ENCODE measurements around the gene RAB1A.
"Not testable (repeated sequence)": the region's sequence is repeated elsewhere in the genome, so short reads cannot be mapped to it uniquely, and the experiment has no call there.

RAB1A gene

GRCh38 chr2:65129826-65130663, at the start of gene RAB1A:
TSS of gene RAB1A (minus strand) at chr2:65130106. CDS start at chr2:65129915, 191 bp downstream.
- Mint-ChIP-seq H3K27me3 (ENCODE audit: low read depth) (peaks cover 4% of the 10 kb centered on the region), H3K4me1 (ENCODE audit: low read depth) (peaks cover 23% of the 10 kb centered on the region), H3K36me3 (ENCODE audit: low read depth) (peaks cover 19% of the 10 kb centered on the region), H3K27ac (peak within 1 kb of the TSS; percentile 99), H3K9me3 (no peaks in the 10 kb centered on the region), H3K4me3 (peak within 1 kb of the TSS; percentile 97)
- DNase-seq (ENCODE audit: low spot score): peak; percentile 99

GRCh38 chr2:65177751-65178442, 48.0 kb upstream of the RAB1A start:
- Mint-ChIP-seq H3K4me3 (no peak overlapping the region), H3K4me1 (ENCODE audit: low read depth) (no peaks in the 10 kb centered on the region), H3K9me3 (no peaks in the 10 kb centered on the region), H3K27ac (no peak overlapping the region), H3K36me3 (ENCODE audit: low read depth) (no peaks in the 10 kb centered on the region), H3K27me3 (ENCODE audit: low read depth) (peaks cover 8% of the 10 kb centered on the region)
- no peak for DNase-seq (ENCODE audit: low spot score)

GRCh38 chr2:65175894-65176530, 46.1 kb upstream of the RAB1A start:
- no peaks in the 10 kb centered on the region for H3K36me3 Mint-ChIP-seq (ENCODE audit: low read depth)
- no peak overlapping the region for H3K27ac Mint-ChIP-seq
- no peaks in the 10 kb centered on the region for H3K4me1 Mint-ChIP-seq (ENCODE audit: low read depth)
- H3K27me3 Mint-ChIP-seq (ENCODE audit: low read depth): peaks cover 7% of the 10 kb centered on the region
- no peaks in the 10 kb centered on the region for H3K9me3 Mint-ChIP-seq
- no peak for DNase-seq (ENCODE audit: low spot score)
- no peak overlapping the region for H3K4me3 Mint-ChIP-seq

DNA sequence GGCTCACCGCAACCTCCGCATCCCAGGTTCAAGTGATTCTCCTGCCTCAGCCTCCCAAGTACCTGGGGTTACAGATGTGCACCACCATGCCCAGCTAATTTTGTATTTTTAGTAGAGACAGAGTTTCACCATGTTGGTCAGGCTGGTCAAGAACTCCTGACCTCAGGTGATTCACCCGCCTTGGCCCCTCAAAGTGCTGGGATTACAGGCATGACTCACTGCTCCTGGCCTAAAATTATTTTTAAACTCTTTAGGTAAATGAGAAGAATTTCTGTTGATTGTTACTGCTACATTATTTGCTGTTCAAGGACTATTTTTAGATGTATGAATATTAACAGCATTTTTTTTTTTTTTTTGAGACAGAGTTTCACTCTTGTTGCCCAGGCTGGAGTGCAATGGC, 44.1 kb upstream of the RAB1A start:
- not testable (repeated sequence) for H3K27me3 Mint-ChIP-seq (ENCODE audit: low read depth); H3K27ac Mint-ChIP-seq

DNA sequence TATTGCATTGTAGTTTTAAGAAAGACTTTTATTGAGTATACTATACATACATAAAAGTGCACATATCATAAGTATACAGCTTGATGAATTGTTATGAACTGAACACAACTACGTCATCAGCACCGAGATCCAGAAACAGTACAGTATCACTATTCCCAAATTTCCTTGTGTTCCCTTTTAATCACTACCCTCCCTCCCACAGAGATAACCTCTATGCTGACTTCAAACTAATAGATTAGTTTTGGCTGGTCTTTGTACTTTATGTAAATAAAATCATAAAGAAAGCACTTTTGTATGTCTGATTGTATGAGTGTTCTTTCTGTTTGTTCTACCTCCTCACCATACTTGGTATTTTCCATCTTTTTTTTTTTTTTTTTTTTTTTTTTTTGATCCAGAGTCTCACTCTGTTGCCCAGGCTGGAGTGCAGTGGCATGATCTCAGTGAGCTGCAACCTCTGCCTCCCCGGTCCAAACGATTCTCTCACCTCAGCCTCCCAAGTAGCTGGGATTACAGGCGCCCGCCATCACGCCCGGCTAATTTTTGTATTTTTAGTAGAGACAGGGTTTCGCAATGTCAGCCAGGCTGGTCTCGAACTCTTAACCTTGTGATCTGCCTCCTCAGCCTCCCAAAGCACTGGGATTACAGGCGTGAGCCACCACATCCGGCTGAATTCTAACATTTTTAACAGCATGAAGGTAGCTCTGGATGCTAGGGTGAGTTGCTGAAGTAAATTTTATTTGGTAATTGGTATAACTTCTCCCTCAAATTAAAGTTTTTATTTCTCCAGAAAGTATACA, 43.3 kb upstream of the RAB1A start:
- Mint-ChIP-seq H3K27ac (no peak overlapping the region), H3K36me3 (ENCODE audit: low read depth) (no peaks in the 10 kb centered on the region), H3K4me3 (no peak overlapping the region), H3K9me3 (no peaks in the 10 kb centered on the region), H3K4me1 (ENCODE audit: low read depth) (no peaks in the 10 kb centered on the region), H3K27me3 (ENCODE audit: low read depth) (peaks cover 4% of the 10 kb centered on the region)
- no peak for DNase-seq (ENCODE audit: low spot score)

More for the DNA sequence above, 44.1 kb upstream of the RAB1A start:
- H3K4me1 Mint-ChIP-seq (ENCODE audit: low read depth); H3K36me3 Mint-ChIP-seq (ENCODE audit: low read depth); H3K4me3 Mint-ChIP-seq; DNase-seq (ENCODE audit: low spot score); H3K9me3 Mint-ChIP-seq: not testable (repeated sequence)

DNA sequence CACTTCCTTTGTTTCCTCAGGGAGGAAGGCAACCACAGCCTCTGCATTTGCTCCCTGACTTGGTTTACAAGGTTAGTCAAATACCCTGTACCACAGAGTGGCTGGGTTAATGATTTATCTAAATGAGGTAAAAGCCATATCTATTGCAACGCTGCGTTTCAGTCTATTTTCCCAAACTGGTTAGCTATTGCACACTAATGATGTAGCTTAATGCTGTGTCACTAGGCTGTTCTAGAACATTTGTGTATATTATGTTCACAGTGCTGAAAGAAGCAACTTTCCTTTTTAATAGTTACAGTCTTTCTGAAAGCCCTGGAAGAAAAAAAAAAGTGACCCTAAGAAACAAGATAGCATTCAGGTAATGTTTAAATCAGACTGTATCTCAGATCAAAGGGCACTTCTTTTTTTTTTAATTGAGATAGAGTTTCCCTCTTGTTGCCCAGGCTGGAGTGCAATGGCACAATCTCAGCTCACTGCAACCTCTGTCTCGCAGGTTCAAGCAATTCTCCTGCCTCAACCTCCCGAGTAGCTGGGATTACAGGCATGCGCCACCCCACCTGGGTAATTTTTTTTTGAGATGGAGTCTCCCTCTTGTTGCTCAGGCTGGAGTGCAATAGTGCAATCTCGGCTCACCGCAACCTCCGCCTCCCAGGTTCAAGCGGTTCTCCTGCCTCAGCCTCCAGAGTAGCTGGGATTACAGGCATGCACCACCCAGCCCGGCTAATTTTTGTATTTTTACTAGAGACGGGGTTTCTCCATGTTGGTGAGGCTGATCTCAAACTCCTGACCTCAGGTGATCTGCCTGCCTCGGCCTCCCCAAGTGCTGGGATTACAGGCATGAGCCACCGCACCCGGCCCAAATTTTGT, 40.9 kb upstream of the RAB1A start:
- H3K27me3 Mint-ChIP-seq (ENCODE audit: low read depth); H3K27ac Mint-ChIP-seq; H3K36me3 Mint-ChIP-seq (ENCODE audit: low read depth); DNase-seq (ENCODE audit: low spot score); H3K4me1 Mint-ChIP-seq (ENCODE audit: low read depth); H3K9me3 Mint-ChIP-seq; H3K4me3 Mint-ChIP-seq: not testable (repeated sequence)

GRCh38 chr2:65169760-65170136, 39.8 kb upstream of the RAB1A start:
- H3K36me3 Mint-ChIP-seq (ENCODE audit: low read depth): no peaks in the 10 kb centered on the region
- no peak for DNase-seq (ENCODE audit: low spot score)
- peaks cover 2% of the 10 kb centered on the region for H3K27me3 Mint-ChIP-seq (ENCODE audit: low read depth)
- H3K4me3 Mint-ChIP-seq: no peak overlapping the region
- no peaks in the 10 kb centered on the region for H3K4me1 Mint-ChIP-seq (ENCODE audit: low read depth)
- no peak overlapping the region for H3K27ac Mint-ChIP-seq
- H3K9me3 Mint-ChIP-seq: no peaks in the 10 kb centered on the region

- DNase-seq (ENCODE audit: low spot score): no peak
- peaks cover 2% of the 10 kb centered on the region for H3K27me3 Mint-ChIP-seq (ENCODE audit: low read depth)
- no peak overlapping the region for H3K4me3 Mint-ChIP-seq
- peaks cover 5% of the 10 kb centered on the region for H3K4me1 Mint-ChIP-seq (ENCODE audit: low read depth)
- no peaks in the 10 kb centered on the region for H3K36me3 Mint-ChIP-seq (ENCODE audit: low read depth)
- no peaks in the 10 kb centered on the region for H3K9me3 Mint-ChIP-seq
- H3K27ac Mint-ChIP-seq: no peak overlapping the region
Measured at GRCh38 chr2:65165558-65165957, 35.7 kb upstream of the RAB1A start.

GRCh38 chr2:65164426-65164891, 34.6 kb upstream of the RAB1A start:
- Mint-ChIP-seq H3K27ac (no peak overlapping the region), H3K4me1 (ENCODE audit: low read depth) (peaks cover 10% of the 10 kb centered on the region), H3K4me3 (no peak overlapping the region), H3K9me3 (no peaks in the 10 kb centered on the region), H3K27me3 (ENCODE audit: low read depth) (peaks cover 2% of the 10 kb centered on the region), H3K36me3 (ENCODE audit: low read depth) (no peaks in the 10 kb centered on the region)
- no peak for DNase-seq (ENCODE audit: low spot score)

DNA sequence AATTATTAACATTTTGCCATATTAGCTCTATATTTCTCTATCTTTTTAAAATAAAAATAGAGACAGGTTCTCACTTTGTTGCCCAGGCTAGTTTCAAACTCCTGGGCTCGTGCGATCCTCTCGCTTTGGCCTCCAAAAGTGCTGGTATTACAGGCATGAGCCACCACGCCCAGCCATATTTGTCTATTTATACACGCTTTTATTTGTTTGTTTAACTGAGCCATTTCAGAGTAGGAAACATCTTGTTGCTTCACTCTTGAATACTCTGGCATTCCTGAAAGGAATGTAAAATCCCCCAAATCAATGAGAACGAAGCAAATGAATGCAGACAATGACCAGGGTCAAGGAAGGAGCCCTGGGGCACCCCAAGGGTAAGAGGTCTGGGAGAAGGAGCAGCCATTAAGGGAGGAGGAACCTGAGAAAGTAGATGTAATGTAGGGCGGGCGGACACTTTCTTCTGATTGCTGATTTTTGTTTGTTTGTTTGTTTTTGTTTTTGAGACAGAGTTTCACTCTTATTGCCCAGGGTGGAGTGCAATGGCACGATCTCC, 31.7 kb upstream of the RAB1A start:
- H3K9me3 Mint-ChIP-seq: no peaks in the 10 kb centered on the region
- no peaks in the 10 kb centered on the region for H3K36me3 Mint-ChIP-seq (ENCODE audit: low read depth)
- peaks cover 2% of the 10 kb centered on the region for H3K27me3 Mint-ChIP-seq (ENCODE audit: low read depth)
- DNase-seq (ENCODE audit: low spot score): no peak
- no peak overlapping the region for H3K4me3 Mint-ChIP-seq
- no peak overlapping the region for H3K27ac Mint-ChIP-seq
- H3K4me1 Mint-ChIP-seq (ENCODE audit: low read depth): peaks cover 10% of the 10 kb centered on the region

DNA sequence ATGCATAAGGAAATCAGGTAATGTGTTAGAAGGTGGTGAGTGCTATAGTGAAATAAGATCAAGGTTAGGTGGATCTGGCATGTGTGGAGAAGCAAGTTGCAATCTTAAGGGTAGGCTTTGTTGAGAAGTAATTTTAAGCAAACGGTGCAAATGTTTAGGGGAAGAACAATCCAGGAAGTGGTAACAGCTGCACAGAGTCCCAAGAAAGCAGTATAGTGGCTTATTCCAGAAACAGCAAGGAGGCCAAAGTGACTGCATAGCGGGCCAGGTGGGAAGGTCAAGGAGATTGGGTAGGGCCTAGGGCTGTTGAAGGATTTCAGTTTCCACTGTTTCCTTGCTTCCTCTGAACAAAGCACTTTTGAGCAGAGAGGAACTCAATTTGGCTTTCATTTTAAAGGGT, 30.0 kb upstream of the RAB1A start:
- no peak for DNase-seq (ENCODE audit: low spot score)
- H3K4me3 Mint-ChIP-seq: peak overlapping the region; percentile 13
- no peaks in the 10 kb centered on the region for H3K9me3 Mint-ChIP-seq
- peaks cover 2% of the 10 kb centered on the region for H3K27me3 Mint-ChIP-seq (ENCODE audit: low read depth)
- peaks cover 10% of the 10 kb centered on the region for H3K4me1 Mint-ChIP-seq (ENCODE audit: low read depth)
- peak overlapping the region; percentile 38 for H3K27ac Mint-ChIP-seq
- no peaks in the 10 kb centered on the region for H3K36me3 Mint-ChIP-seq (ENCODE audit: low read depth)

- Mint-ChIP-seq H3K27me3 (ENCODE audit: low read depth) (peaks cover 2% of the 10 kb centered on the region), H3K9me3 (no peaks in the 10 kb centered on the region), H3K27ac (no peak overlapping the region), H3K36me3 (ENCODE audit: low read depth) (no peaks in the 10 kb centered on the region), H3K4me1 (ENCODE audit: low read depth) (peaks cover 10% of the 10 kb centered on the region), H3K4me3 (no peak overlapping the region)
- no peak for DNase-seq (ENCODE audit: low spot score)
Measured at GRCh38 chr2:65159261-65159660, 29.4 kb upstream of the RAB1A start.

DNA sequence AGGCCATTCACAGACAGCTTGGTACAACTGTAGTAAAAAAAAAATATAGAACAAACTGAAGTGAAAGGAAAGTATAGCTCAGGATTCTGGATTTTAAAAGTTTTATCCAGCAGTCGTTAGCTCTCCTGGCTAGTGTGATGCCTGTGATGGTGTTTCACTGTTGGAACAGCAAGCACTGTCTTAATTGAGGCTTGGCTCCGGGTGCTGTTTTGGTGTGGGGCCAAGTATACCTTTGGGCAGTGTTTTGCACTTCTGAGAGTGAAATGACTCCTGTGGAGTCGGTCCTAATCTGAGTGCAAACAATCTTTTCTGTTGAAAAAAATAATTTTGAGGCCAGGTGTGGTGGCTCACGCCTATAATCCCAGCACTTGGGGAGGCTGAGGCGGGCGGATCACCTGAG, 28.7 kb upstream of the RAB1A start:
- Mint-ChIP-seq H3K4me1 (ENCODE audit: low read depth) (peaks cover 8% of the 10 kb centered on the region), H3K36me3 (ENCODE audit: low read depth) (no peaks in the 10 kb centered on the region), H3K4me3 (no peak overlapping the region), H3K9me3 (no peaks in the 10 kb centered on the region), H3K27me3 (ENCODE audit: low read depth) (peaks cover 2% of the 10 kb centered on the region), H3K27ac (no peak overlapping the region)
- no peak for DNase-seq (ENCODE audit: low spot score)

Data from T-helper 2 cell treated with Interferon-gamma antibody and Interleukin-4, amounts not matched to agents 5 μg/mL and 100 μg/mL, for 36 hours (primary cell).